Measurements from ENCODE around the gene CALR3.
"Not testable (repeated sequence)": the region's sequence is repeated elsewhere in the genome, so short reads cannot be mapped to it uniquely, and the experiment has no call there.

CALR3 gene

DNA sequence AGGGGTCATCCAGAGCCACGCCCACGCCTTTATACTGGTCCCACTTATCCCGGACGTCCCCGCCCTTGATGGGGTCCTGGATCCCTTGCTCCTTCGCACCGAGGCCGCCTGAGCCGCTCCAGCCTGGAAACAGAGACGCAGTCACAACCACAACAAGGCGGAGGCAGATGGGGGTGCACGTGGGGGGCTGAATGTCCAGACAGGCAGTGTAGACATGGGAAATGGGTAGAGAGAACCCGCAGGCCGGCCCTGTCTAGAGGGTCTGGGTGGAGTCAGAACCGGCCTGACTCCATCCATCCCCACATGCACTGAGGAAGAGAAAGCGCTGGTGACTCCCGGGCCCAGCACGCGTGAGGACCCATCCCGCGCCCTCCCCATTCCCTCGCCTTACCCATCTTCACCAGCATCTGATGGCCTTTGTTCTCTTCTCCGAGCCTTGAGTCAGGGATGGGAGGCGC, 23.3 kb upstream of the CALR3 start:
- Histone ChIP-seq H3K4me1 (peaks cover 0 to 6% (median 0%) of the 10 kb centered on the region in 10 experiments; a peak in 1 of 20 replicates), H3K9me3 (replicated peaks in 1 of 11) (no peaks in the 10 kb centered on the region), H3K27me3 (no peaks in the 10 kb centered on the region), H3K36me3 (peaks cover 76 to 100% (median 88%) of the 10 kb centered on the region in 11 experiments), H4K20me1 (peaks cover 0 to 100% (median 85%) of the 10 kb centered on the region in 11 experiments; a peak in 20 of 22 replicates), H3K4me3 (no peak overlapping the region), H3K9ac (no peak overlapping the region), H3K27ac (no peak overlapping the region), H3K4me2 (no peak overlapping the region)
- TF ChIP-seq Cebpa-rat (IDR thresholded peaks at IDR 0.05) = no peak

DNA sequence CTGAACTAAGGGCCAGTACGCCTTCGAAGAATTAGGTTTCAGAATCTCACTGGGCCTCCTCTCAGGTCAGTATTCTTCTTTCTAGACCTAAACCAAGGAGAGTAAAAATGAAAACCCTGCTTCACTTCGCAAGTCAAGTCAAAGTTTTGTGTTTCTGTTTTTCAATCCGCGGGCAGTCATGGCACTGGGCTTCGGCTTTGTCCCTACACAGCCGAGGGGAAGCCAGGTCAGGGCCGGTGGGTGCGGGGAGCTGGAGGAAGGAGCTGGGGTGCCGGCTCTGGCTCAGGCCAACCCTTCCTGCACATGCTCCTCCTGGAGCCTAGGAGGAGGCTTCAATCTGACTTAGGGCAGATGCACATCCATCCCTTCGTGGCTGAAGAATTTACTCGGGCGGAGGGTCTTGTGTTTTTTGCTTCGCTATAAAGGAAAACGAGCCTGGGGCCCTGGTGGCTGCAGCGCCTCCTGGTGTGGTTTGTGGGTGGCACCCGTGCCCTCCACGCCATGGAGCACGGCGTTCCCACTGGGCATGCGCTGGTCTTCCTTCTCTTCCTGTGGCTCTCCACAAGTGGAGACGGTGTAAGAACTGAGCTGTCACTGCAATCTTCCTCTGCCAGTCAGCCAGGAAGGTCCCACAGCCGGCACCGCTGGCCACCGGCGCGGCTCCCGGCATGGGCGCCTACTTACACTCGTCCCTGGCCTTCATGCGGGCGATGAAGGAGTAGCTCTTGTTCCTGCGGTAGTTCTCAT, 22.7 kb upstream of the CALR3 start:
- H3K36me3 ChIP-seq = peaks cover 70 to 94% (median 82%) of the 10 kb centered on the region in 11 experiments
- peaks cover 0 to 97% (median 80%) of the 10 kb centered on the region in 11 experiments; a peak in 20 of 22 replicates for H4K20me1 ChIP-seq
- no peaks in the 10 kb centered on the region for H3K9me3 ChIP-seq (replicated peaks in 1 of 11)
- no peak overlapping the region for H3K9ac ChIP-seq
- TF ChIP-seq Cebpa-rat (IDR thresholded peaks at IDR 0.05) = no peak
- H3K27me3 ChIP-seq = no peaks in the 10 kb centered on the region
- peaks cover 0 to 6% (median 0%) of the 10 kb centered on the region in 10 experiments; a peak in 1 of 20 replicates for H3K4me1 ChIP-seq
- no peak overlapping the region for H3K4me2 ChIP-seq
- no peak overlapping the region for H3K27ac ChIP-seq
- H3K4me3 ChIP-seq = no peak overlapping the region

DNA sequence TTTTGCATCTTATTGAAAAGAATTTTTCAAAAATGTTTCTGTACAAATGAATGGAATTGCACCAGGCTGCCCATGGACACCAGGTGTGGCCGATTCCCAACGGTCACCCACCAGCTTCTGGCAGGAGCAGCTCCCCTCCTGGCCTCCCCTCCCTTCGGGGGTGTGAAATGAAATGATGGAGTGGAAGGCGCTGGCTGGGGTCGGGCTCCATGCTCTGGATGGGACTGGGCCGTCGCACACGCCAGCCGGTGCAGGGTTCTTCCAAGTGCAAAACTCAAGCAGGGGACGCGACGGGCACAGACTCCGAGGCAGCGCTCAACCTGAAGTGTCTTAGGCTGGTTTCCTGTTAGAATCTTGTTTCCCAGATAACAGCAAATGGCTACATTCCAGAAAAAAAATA, 22.1 kb upstream of the CALR3 start:
- TF ChIP-seq Cebpa-rat (IDR thresholded peaks at IDR 0.05) = no peak
- H3K9ac ChIP-seq = no peak overlapping the region
- H3K27ac ChIP-seq = no peak overlapping the region
- H3K27me3 ChIP-seq = no peaks in the 10 kb centered on the region
- H3K4me1 ChIP-seq = peaks cover 0 to 6% (median 0%) of the 10 kb centered on the region in 10 experiments; a peak in 1 of 20 replicates
- peaks cover 0 to 91% (median 74%) of the 10 kb centered on the region in 11 experiments; a peak in 20 of 22 replicates for H4K20me1 ChIP-seq
- H3K4me3 ChIP-seq = no peak overlapping the region
- no peak overlapping the region for H3K4me2 ChIP-seq
- no peaks in the 10 kb centered on the region for H3K9me3 ChIP-seq (replicated peaks in 1 of 11)
- peaks cover 65 to 90% (median 77%) of the 10 kb centered on the region in 11 experiments for H3K36me3 ChIP-seq

DNA sequence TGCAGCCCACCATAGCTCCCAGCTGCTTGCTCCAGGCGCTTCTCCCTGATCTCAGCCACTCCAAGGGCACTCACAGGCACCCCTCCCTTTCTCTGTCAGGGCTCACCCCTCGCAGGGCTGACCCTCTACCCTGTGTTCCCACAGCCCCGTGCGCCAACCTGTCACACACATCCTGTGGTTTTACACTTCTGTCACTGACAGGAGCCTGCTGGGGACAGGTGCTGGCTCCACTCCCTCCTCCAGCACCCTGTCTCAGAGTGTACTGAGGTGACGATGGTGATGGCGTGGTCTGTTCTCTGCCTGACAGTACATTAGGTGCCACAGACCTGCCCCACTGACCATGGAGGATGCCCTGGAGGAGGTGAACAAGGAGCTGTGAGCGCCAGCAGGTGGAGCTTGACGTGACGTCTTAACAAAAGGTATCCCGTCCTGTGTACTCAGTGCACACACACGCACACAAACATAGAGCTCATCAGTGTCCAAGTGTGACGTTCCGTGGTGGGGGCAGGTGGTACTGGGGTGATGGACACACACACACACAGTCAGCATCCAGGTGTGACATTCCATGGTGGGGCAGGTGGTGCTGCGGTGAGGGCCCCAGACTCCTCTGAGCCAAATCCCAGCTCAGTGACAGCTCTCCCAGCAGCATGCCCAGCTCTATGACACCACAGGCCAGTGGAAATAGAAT, 21.1 kb upstream of the CALR3 start:
- peaks cover 0 to 81% (median 65%) of the 10 kb centered on the region in 11 experiments; a peak in 20 of 22 replicates for H4K20me1 ChIP-seq
- no peaks in the 10 kb centered on the region for H3K27me3 ChIP-seq
- TF ChIP-seq Cebpa-rat (IDR thresholded peaks at IDR 0.05) = no peak
- H3K27ac ChIP-seq = no peak overlapping the region
- no peaks in the 10 kb centered on the region for H3K9me3 ChIP-seq (replicated peaks in 1 of 11)
- peaks cover 0 to 6% (median 0%) of the 10 kb centered on the region in 10 experiments; a peak in 1 of 20 replicates for H3K4me1 ChIP-seq
- no peak overlapping the region for H3K4me3 ChIP-seq
- H3K36me3 ChIP-seq = peaks cover 60 to 90% (median 72%) of the 10 kb centered on the region in 11 experiments
- H3K9ac ChIP-seq = no peak overlapping the region; a peak in 1 of 22 replicates
- H3K4me2 ChIP-seq = no peak overlapping the region

DNA sequence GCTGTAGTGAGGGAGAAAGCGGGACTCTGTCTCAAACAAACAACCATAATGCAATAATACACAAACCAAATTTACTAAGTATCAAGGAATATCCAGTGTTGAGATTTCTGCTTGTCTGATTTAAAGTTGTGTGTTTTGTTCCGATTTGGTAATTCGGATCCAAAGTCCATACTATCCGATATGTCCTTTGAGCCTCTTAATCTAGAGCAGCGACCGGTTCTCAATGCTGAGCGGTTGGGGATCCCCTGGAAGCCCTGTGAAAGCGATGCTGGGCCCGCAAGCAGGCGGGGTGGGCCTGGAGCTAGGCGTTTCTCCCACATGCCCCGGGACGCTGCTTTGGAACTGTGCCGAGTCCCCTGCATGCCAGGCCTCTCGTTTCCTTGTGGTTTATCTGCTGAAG, 20.4 kb upstream of the CALR3 start:
- Histone ChIP-seq H3K36me3 (peaks cover 55 to 90% (median 66%) of the 10 kb centered on the region in 11 experiments), H3K9ac (no peak overlapping the region; a peak in 1 of 22 replicates), H3K27me3 (no peaks in the 10 kb centered on the region), H3K4me2 (no peak overlapping the region), H3K4me1 (peaks cover 0 to 6% (median 0%) of the 10 kb centered on the region in 10 experiments; a peak in 1 of 20 replicates), H3K9me3 (replicated peaks in 1 of 11) (no peaks in the 10 kb centered on the region), H3K4me3 (no peak overlapping the region), H4K20me1 (peaks cover 0 to 74% (median 58%) of the 10 kb centered on the region in 11 experiments; a peak in 20 of 22 replicates), H3K27ac (no peak overlapping the region)
- TF ChIP-seq Cebpa-rat (IDR thresholded peaks at IDR 0.05) = no peak

DNA sequence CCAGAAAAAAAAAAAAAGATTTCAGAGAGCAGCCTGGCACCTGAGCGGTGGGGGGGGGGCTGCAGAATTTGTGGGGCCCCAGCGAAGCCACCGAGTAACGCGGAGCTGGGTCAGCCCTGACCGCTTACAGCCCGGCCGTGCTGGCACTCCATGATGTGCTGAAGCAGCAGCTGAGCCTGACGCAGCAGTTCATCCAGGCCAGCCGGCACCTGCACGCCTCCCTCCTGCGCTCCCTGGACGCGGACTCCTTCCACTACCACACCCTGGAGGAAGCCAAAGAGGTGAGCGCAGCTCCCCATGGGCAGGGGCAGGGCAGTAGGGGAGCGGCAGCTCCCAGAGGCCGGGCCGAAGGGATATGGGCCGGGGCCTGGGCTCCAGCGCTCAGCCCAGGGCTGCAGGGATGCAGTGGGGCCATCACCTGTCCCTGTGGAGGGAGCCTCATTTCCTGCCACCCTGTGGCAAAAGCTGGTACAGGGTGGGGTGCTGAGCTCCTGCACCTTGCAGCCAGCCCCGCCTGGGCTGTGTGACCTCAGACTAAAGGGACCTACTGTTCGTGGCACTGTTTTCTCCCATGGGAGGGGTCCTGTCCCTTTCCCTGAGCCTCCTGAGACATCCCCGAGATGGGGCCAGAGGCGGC, 18.5 kb upstream of the CALR3 start:
- Histone ChIP-seq H3K4me1 (peaks cover 0 to 6% (median 0%) of the 10 kb centered on the region in 10 experiments; a peak in 1 of 20 replicates), H3K9ac (no peak overlapping the region; a peak in 1 of 22 replicates), H3K36me3 (peaks cover 42 to 89% (median 59%) of the 10 kb centered on the region in 11 experiments), H3K27ac (no peak overlapping the region), H4K20me1 (peaks cover 0 to 65% (median 39%) of the 10 kb centered on the region in 11 experiments; a peak in 19 of 22 replicates), H3K4me3 (no peak overlapping the region), H3K27me3 (no peaks in the 10 kb centered on the region), H3K9me3 (replicated peaks in 1 of 11) (no peaks in the 10 kb centered on the region), H3K4me2 (no peak overlapping the region)
- TF ChIP-seq Cebpa-rat (IDR thresholded peaks at IDR 0.05) = no peak

DNA sequence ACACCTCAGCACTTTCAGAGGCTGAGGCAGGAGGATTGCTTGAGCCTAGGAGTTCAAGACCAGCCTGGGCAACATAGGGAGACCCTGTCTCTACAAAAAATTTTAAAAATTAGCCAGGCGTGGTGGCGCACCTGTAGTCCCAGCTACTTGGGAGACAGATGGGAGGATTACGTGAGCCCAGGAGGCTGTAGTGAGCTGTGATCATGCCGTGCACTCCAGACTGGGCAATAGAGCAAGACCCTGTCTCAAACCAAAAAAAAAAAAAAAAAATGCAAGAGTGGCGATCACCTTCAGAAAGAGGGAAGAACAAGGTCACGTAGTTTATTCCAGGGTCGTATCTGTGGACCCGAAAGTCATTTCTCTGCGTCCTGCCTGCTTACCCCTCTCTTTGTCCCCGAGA, 16.6 kb upstream of the CALR3 start:
- not testable (repeated sequence) for H3K27me3 ChIP-seq; H3K9me3 ChIP-seq (replicated peaks in 1 of 11); H3K9ac ChIP-seq; H3K4me2 ChIP-seq; H3K4me1 ChIP-seq; H3K27ac ChIP-seq; H3K4me3 ChIP-seq
- Histone ChIP-seq H3K36me3 (peaks cover 23 to 86% (median 50%) of the 10 kb centered on the region in 11 experiments), H4K20me1 (peaks cover 0 to 46% (median 20%) of the 10 kb centered on the region in 11 experiments; a peak in 19 of 22 replicates)

DNA sequence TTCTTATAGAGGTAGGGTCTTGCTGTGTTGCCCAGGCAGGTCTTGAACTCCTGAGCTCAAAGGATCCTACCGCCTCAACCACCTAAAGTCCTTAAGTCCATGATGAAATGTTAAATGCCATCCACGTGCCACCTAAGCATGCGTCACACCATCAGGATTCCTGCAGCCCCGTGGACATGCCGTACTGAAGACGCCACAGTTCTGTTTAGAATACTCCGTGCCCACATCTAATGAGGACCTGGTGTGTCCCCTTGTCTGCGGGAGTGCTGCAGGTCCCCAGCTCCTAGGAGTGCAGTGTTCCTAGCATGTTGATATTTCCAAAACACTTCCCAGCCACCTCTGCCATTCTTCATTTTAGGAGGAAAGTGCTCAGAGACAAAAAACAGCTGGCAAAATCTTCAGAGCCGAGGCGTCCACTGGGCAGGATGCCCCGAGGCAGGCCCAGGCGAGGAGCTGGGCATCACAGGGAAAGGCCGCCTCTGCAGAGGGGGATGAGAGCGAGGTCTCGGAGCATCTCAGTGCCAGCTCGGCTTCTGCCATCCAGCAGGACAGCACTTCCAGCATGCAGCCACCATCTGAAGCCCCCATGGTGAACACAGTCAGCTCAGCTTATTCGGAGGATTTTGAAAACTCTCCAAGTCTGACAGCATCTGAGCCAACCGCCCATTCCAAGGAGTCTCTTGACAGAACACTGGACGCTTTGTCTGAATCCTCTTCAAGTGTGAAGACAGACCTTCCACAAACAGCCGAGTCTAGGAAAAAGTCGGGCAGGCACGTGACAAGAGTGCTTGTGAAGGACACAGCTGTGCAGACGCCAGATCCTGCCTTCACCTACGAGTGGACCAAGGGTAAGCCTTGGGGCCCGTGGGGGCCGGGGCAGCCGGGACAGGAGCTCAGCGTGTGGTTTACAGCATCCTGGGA, 13.4 kb upstream of the CALR3 start:
- no peak overlapping the region for H3K27ac ChIP-seq
- H3K9ac ChIP-seq = no peak overlapping the region
- no peak for TF ChIP-seq Cebpa-rat (IDR thresholded peaks at IDR 0.05)
- H4K20me1 ChIP-seq = peaks cover 0 to 14% (median 0%) of the 10 kb centered on the region in 11 experiments; a peak in 6 of 22 replicates
- peaks cover 0 to 5% (median 0%) of the 10 kb centered on the region in 10 experiments; a peak in 4 of 20 replicates for H3K4me1 ChIP-seq
- no peaks in the 10 kb centered on the region for H3K27me3 ChIP-seq
- H3K4me3 ChIP-seq = no peak overlapping the region
- no peak overlapping the region for H3K4me2 ChIP-seq
- H3K36me3 ChIP-seq = peaks cover 11 to 82% (median 40%) of the 10 kb centered on the region in 11 experiments; a peak in 19 of 22 replicates
- no peaks in the 10 kb centered on the region for H3K9me3 ChIP-seq (replicated peaks in 1 of 11)
